ENCODE results near the gene MTHFD1L.
"Not testable (repeated sequence)": the region's sequence is repeated elsewhere in the genome, so short reads cannot be mapped to it uniquely, and the experiment has no call there.

Gene MTHFD1L

GRCh38 chr6:151016107-151016506 is 150.6 kb downstream of the MTHFD1L start:
- no peak for DNase-seq (ENCODE audit: low spot score)

- no peak for DNase-seq (ENCODE audit: low spot score)
Measured at GRCh38 chr6:151018046-151018445, 152.5 kb downstream of the MTHFD1L start.

- peak; percentile 44 for DNase-seq (ENCODE audit: low spot score)
Measured at GRCh38 chr6:151018911-151019782, 153.6 kb downstream of the MTHFD1L start.

- DNase-seq (ENCODE audit: low spot score): no peak
Measured at GRCh38 chr6:151021896-151022295, 156.4 kb downstream of the MTHFD1L start.

DNA sequence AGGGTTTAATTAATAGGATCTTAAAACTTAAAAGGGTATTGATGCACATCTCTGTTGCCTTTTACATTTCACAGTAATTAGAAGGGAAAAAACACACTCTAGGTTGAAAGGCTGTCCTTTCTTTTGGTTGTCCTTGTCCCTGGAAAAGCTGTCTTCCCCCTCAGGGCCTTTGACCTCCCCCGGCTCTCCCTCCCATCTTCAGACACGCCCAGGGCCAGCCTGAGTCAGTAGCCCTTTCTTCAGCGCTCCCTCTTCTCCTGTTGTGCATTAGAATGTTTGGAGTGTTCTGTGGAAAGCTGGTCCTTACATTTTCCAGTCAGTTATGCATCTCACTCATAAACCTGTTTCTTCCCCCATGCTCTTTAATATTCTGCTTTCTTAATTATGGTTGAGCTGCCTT is 157.0 kb downstream of the MTHFD1L start:
- DNase-seq (ENCODE audit: low spot score): no peak

GRCh38 chr6:151023342-151023741 is 157.8 kb downstream of the MTHFD1L start:
- DNase-seq (ENCODE audit: low spot score): no peak

DNA sequence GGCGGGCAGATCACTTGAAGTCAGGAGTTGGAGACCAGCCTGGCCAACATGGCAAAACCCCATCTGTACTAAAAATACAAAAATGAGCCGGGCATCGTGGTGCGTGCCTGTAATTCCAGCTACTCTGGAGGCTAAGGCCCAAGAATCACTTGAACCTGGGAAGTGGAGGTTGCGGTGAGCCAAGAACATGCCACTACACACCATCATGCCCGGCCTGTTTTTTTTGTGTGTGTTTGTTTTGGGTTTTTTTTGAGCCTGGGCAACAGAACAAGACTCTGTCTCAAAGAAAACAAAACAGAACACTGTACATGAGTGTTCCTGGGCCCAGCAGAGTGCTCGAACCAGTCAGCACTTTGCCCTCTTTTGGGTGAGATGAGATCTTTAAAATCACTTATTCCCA is 159.1 kb downstream of the MTHFD1L start:
- no peak for DNase-seq (ENCODE audit: low spot score)

- no peak for DNase-seq (ENCODE audit: low spot score)
Measured at GRCh38 chr6:151025076-151025475, 159.6 kb downstream of the MTHFD1L start.

DNA sequence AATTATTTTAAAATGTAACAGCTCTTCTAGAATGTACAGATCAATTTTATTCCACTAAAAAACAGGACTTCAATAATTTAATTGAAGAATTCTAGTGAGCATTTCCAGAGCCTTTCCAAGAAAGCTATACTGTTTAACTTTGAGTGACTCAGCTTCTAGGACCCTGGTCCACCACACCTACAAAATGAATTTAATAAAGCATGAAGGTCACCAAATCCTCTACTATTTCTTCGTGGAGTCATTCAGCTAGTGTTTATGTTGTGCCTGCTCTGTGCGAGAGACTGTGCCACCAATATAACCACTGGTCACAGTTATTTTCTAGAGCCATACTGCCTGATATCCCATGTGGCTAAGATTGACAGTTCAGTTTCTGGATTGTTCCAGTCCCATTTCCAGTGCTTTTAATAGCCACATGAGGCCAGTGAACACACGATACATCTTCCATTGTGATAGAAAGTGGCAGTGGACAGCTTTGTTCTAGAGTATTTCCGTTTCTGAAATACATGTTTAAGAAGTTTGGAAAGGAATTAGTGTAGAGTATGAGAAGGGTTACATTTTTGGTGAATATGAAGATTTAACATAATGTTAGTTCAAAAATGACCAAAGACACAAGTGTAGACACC is 160.7 kb downstream of the MTHFD1L start:
- no peak for DNase-seq (ENCODE audit: low spot score)

GRCh38 chr6:151027295-151027747 is 161.8 kb downstream of the MTHFD1L start:
- no peak for DNase-seq (ENCODE audit: low spot score)

- no peak for DNase-seq (ENCODE audit: low spot score)
Measured at GRCh38 chr6:151027936-151028838, 162.7 kb downstream of the MTHFD1L start.

GRCh38 chr6:151029970-151030369 is 164.5 kb downstream of the MTHFD1L start:
- DNase-seq (ENCODE audit: low spot score): no peak

- DNase-seq (ENCODE audit: low spot score): no peak
Measured at GRCh38 chr6:151032034-151032433, 166.5 kb downstream of the MTHFD1L start.

GRCh38 chr6:151034825-151035781 is 169.6 kb downstream of the MTHFD1L start:
- no peak for DNase-seq (ENCODE audit: low spot score)

- DNase-seq (ENCODE audit: low spot score): not testable (repeated sequence)
Measured at GRCh38 chr6:151036211-151036721, 170.8 kb downstream of the MTHFD1L start.

DNA sequence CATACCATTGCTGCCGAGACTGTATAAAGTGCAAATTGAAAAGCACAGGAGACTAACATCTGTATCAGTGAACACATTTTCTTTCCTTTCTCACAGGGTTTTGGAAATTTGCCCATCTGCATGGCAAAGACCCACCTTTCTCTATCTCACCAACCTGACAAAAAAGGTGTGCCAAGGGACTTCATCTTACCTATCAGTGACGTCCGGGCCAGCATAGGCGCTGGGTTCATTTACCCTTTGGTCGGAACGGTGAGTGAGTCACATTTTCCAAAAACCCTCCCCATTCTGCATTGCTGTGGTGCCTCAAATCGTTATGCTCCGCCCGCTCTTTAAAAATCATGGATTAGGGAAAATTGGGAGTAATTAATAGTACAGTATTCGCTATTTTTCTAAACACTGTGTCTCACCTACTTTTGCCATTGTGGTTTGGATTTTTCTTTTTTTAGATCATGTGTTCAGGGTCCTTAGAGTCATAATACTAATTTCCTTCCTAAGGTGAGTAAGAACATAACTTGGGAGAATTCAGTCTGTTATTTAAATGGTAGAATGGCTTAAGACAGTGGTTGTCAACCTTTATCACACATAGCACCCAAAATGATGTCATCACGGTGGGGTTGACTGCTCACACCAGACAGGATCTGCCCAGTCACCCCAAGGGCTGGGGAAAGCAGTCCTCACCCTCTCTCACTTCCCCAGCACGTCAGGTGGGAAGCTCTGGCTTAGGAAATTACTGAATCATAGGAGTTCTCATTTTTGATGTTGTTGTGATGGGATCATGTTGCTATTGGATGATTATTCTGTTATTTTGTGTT is 171.6 kb downstream of the MTHFD1L start:
- DNase-seq (ENCODE audit: low spot score): no peak

- no peak for DNase-seq (ENCODE audit: low spot score)
Measured at GRCh38 chr6:151038616-151039015, 173.1 kb downstream of the MTHFD1L start.

GRCh38 chr6:151040888-151041521 is 175.5 kb downstream of the MTHFD1L start:
- not testable (repeated sequence) for DNase-seq (ENCODE audit: low spot score)

DNA sequence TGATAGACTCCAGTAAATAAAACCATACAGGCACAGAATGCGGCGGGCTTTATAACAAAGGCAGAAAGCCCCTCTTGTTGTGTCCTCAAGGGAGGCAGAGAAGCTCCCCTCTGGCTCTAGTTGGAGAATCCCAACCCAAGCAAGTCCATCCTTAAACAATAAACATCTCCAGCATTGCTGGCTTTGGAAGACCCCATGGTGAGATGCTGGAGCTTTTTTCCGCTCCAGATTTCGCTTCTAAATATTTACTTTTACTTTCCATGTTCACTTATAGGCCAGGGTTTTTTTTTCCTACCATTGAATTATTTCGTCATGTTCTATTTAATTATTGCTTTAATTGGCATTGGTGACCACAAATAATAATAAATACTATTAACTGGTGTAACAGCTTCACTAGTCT is 176.2 kb downstream of the MTHFD1L start:
- no peak for DNase-seq (ENCODE audit: low spot score)
